ENCODE data around the gene COLQ.
"Not testable (repeated sequence)": the region's sequence is repeated elsewhere in the genome, so short reads cannot be mapped to it uniquely, and the experiment has no call there.

The COLQ gene

DNA sequence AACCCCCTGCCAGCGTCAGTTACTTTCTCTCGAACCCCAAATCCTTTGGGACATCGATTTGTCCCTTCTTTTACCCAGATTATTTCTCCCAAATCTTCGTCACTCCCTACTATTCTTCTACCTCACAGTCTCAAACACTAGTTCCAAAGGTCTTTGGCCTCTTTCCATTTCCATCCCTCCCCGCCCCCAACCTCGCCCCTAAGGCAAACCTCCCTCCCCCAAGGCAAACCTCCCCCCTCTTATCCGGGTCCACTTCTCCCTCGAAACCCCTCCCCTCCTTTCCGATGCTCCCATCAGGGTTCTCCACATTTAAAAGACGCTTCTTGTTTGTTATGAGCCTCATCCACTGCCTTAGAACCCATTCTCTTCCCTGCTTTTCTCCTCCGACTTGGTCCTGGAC lies 93.5 kb downstream of the COLQ start:
- peak overlapping the region; percentile 71 for H3K9ac ChIP-seq (ENCODE audit: low read length)
- no peaks in the 10 kb centered on the region for H3K9me3 ChIP-seq (ENCODE audit: control insufficient read depth, insufficient read depth, low read depth, low read length)
- peaks cover 43% of the 10 kb centered on the region for H3K36me3 ChIP-seq (ENCODE audit: control insufficient read depth, insufficient read depth, low read length)
- no peaks in the 10 kb centered on the region for H3K4me1 ChIP-seq (ENCODE audit: control insufficient read depth, insufficient read depth, low read length)
- H3K27me3 ChIP-seq (ENCODE audit: control insufficient read depth, insufficient read depth, low read length), result no peaks in the 10 kb centered on the region
- peak overlapping the region; percentile 82 for H3K4me3 ChIP-seq (ENCODE audit: low read depth, low read length)
- peak overlapping the region; percentile 11; the same call in 1 of the 2 replicates for H3K27ac ChIP-seq (ENCODE audit: low read depth, low read length)

GRCh38 chr3:15427182-15427880 lies 94.2 kb downstream of the COLQ start, which contains the start of the genes EAF1 and METTL6:
Gene EAF1 (plus strand): TSS chr3:15427598. CDS start chr3:15427780, 182 bp downstream.
Gene METTL6 (minus strand): TSS chr3:15427544. CDS start chr3:15426511, 1,033 bp downstream.
- Histone ChIP-seq H3K27ac (ENCODE audit: low read depth, low read length) (peak within 1 kb of the TSS; percentile 11; the same call in 1 of the 2 replicates), H3K4me3 (ENCODE audit: low read depth, low read length) (peak within 1 kb of the TSS; percentile 82), H3K9ac (ENCODE audit: low read length) (peak within 1 kb of the TSS; percentile 71), H3K4me1 (ENCODE audit: control insufficient read depth, insufficient read depth, low read length) (no peaks in the 10 kb centered on the region), H3K36me3 (ENCODE audit: control insufficient read depth, insufficient read depth, low read length) (peaks cover 47% of the 10 kb centered on the region), H3K27me3 (ENCODE audit: control insufficient read depth, insufficient read depth, low read length) (no peaks in the 10 kb centered on the region), H3K9me3 (ENCODE audit: control insufficient read depth, insufficient read depth, low read depth, low read length) (no peaks in the 10 kb centered on the region)

DNA sequence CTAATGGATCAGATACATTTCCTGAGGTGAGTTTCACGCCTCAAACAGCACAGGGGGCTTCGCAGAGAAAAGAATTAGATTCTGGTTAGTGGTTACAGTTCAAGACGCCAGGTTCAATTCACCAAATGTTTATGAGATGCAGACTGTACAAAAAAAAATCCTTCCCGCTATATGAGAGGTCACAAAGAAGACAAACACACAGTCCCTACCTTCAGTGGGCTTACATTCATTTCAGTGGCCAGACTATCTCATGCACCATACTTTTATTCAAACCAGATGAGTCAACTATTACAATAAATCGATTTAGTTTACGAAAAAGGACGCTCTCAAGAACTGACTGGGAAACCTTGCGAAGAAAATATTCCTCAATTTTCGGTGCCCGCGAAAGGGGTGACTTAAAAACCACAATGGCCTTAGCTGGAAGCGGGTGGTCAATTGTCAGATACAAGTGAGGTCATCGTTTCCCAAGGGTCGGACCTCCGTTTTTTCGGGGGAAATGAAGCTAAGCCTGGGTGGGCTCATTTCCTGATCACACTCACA lies 94.9 kb downstream of the COLQ start:
- Histone ChIP-seq H3K9me3 (ENCODE audit: control insufficient read depth, insufficient read depth, low read depth, low read length) (no peaks in the 10 kb centered on the region), H3K9ac (ENCODE audit: low read length) (peak overlapping the region; percentile 71), H3K36me3 (ENCODE audit: control insufficient read depth, insufficient read depth, low read length) (peaks cover 43% of the 10 kb centered on the region), H3K4me1 (ENCODE audit: control insufficient read depth, insufficient read depth, low read length) (no peaks in the 10 kb centered on the region), H3K4me3 (ENCODE audit: low read depth, low read length) (peak overlapping the region; percentile 82), H3K27me3 (ENCODE audit: control insufficient read depth, insufficient read depth, low read length) (no peaks in the 10 kb centered on the region), H3K27ac (ENCODE audit: low read depth, low read length) (peak overlapping the region; percentile 7; the same call in 1 of the 2 replicates)

- Histone ChIP-seq H3K9me3 (ENCODE audit: control insufficient read depth, insufficient read depth, low read depth, low read length) (no peaks in the 10 kb centered on the region), H3K4me1 (ENCODE audit: control insufficient read depth, insufficient read depth, low read length) (no peaks in the 10 kb centered on the region), H3K9ac (ENCODE audit: low read length) (no peak overlapping the region), H3K27me3 (ENCODE audit: control insufficient read depth, insufficient read depth, low read length) (no peaks in the 10 kb centered on the region), H3K36me3 (ENCODE audit: control insufficient read depth, insufficient read depth, low read length) (peaks cover 69% of the 10 kb centered on the region), H3K27ac (ENCODE audit: low read depth, low read length) (no peak overlapping the region), H3K4me3 (ENCODE audit: low read depth, low read length) (no peak overlapping the region)
Observed at GRCh38 chr3:15420871-15421270, 100.6 kb downstream of the COLQ start.

DNA sequence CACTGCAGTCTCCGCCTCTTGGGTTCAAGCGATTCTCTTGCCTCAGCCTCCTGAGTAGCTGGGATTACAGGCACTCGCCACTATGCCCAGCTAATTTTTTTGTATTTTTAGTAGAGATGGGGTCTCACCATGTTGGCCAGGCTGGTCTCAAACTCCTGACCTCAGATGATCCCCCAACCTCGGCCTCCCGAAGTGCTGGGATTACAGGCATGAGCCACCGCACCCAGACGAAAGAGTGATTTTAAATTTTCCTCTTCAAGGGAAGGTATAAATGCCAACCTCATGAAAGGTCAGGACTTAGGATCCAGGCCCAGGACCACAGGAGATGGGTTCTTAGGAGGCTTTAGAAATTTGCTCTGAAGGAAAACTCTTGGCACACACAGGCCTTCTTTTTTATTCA lies 110.5 kb downstream of the COLQ start:
- H3K9ac ChIP-seq (ENCODE audit: low read length); H3K27ac ChIP-seq (ENCODE audit: low read depth, low read length); H3K4me3 ChIP-seq (ENCODE audit: low read depth, low read length); H3K27me3 ChIP-seq (ENCODE audit: control insufficient read depth, insufficient read depth, low read length); H3K9me3 ChIP-seq (ENCODE audit: control insufficient read depth, insufficient read depth, low read depth, low read length); H3K4me1 ChIP-seq (ENCODE audit: control insufficient read depth, insufficient read depth, low read length): not testable (repeated sequence)
- H3K36me3 ChIP-seq (ENCODE audit: control insufficient read depth, insufficient read depth, low read length), result peaks cover 59% of the 10 kb centered on the region

DNA sequence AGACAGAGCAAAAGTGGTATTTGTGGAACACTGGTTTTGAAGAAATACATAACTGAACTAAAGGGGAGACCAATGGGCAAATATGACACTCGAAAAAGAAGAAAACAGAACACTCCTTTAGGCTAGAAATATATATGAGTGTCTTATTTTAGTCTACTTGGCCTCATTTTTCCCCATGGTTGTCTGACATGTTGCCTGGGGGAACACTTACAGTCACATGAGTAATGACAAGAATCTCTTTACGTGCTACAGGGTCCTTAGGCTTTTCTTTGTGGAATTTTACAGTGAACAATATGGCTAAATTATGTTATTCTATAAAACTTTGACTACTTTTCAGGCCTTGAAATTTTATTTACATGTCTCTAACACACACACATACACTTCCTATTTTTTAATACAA lies 111.7 kb downstream of the COLQ start:
- Histone ChIP-seq H3K36me3 (ENCODE audit: control insufficient read depth, insufficient read depth, low read length) (peaks cover 48% of the 10 kb centered on the region), H3K27me3 (ENCODE audit: control insufficient read depth, insufficient read depth, low read length) (no peaks in the 10 kb centered on the region), H3K27ac (ENCODE audit: low read depth, low read length) (no peak overlapping the region), H3K4me3 (ENCODE audit: low read depth, low read length) (no peak overlapping the region), H3K9me3 (ENCODE audit: control insufficient read depth, insufficient read depth, low read depth, low read length) (no peaks in the 10 kb centered on the region), H3K9ac (ENCODE audit: low read length) (no peak overlapping the region), H3K4me1 (ENCODE audit: control insufficient read depth, insufficient read depth, low read length) (no peaks in the 10 kb centered on the region)

DNA sequence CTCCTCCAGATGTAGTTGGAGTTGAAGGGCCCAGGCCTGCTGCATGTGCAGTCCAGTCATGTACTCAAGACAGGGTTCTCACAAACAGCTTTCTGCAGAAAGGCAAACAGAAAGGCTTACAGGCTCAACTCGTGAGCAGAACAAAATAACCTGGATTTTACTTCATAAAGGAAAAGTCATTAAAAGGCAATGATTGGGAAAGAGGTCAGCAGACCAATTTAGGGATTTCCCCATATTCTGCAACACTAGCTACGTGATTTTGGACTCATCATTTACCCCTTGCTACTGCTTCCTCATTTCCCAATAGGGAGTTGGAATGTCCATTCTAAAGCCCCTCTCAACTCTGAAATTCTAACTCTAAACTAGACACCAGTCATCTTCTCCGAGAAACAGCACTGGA lies 112.3 kb downstream of the COLQ start:
- no peak overlapping the region for H3K27ac ChIP-seq (ENCODE audit: low read depth, low read length)
- no peak overlapping the region for H3K9ac ChIP-seq (ENCODE audit: low read length)
- no peaks in the 10 kb centered on the region for H3K4me1 ChIP-seq (ENCODE audit: control insufficient read depth, insufficient read depth, low read length)

DNA sequence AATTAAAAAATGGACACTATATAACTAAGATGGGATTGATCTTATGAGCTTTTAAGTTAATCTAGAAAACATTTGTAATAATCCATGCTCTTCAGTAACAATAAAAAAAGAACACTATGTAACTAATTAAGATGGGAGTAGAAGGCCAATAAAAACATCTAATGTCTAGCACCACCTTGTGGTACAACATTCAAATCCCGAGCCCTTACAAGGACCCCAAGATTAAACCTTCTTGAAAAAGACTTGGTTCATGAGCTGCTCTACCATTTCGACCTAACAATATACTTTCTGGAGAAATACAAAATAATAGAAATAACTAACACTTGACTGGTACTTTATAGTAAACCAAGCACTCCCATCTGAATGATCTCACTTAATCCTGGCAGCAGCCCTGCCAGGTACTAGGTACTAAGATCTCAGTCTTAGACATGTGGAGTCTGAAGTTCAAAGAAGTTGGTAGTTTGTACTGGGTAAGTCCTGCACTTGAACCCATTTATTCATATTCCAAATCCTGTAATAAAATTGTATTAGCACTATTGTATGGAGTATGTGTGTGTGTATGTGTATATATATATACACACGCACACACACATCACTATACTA lies 116.0 kb downstream of the COLQ start:
- Histone ChIP-seq H3K9ac (ENCODE audit: low read length) (no peak overlapping the region), H3K27me3 (ENCODE audit: control insufficient read depth, insufficient read depth, low read length) (no peaks in the 10 kb centered on the region)

More for the DNA sequence above, 112.3 kb downstream of the COLQ start:
- Histone ChIP-seq H3K9me3 (ENCODE audit: control insufficient read depth, insufficient read depth, low read depth, low read length) (no peaks in the 10 kb centered on the region), H3K36me3 (ENCODE audit: control insufficient read depth, insufficient read depth, low read length) (peaks cover 42% of the 10 kb centered on the region), H3K4me3 (ENCODE audit: low read depth, low read length) (no peak overlapping the region), H3K27me3 (ENCODE audit: control insufficient read depth, insufficient read depth, low read length) (no peaks in the 10 kb centered on the region)

GRCh38 chr3:15404767-15405166 lies 116.7 kb downstream of the COLQ start:
- Histone ChIP-seq H3K27me3 (ENCODE audit: control insufficient read depth, insufficient read depth, low read length) (no peaks in the 10 kb centered on the region), H3K9ac (ENCODE audit: low read length) (no peak overlapping the region), H3K9me3 (ENCODE audit: control insufficient read depth, insufficient read depth, low read depth, low read length) (no peaks in the 10 kb centered on the region), H3K36me3 (ENCODE audit: control insufficient read depth, insufficient read depth, low read length) (peaks cover 7% of the 10 kb centered on the region; the same call in 1 of the 2 replicates), H3K4me3 (ENCODE audit: low read depth, low read length) (no peak overlapping the region), H3K27ac (ENCODE audit: low read depth, low read length) (no peak overlapping the region), H3K4me1 (ENCODE audit: control insufficient read depth, insufficient read depth, low read length) (no peaks in the 10 kb centered on the region)

More for the DNA sequence above, 116.0 kb downstream of the COLQ start:
- peaks cover 12% of the 10 kb centered on the region for H3K36me3 ChIP-seq (ENCODE audit: control insufficient read depth, insufficient read depth, low read length)
- no peak overlapping the region for H3K4me3 ChIP-seq (ENCODE audit: low read depth, low read length)
- H3K4me1 ChIP-seq (ENCODE audit: control insufficient read depth, insufficient read depth, low read length), result no peaks in the 10 kb centered on the region
- H3K27ac ChIP-seq (ENCODE audit: low read depth, low read length), result no peak overlapping the region
- no peaks in the 10 kb centered on the region for H3K9me3 ChIP-seq (ENCODE audit: control insufficient read depth, insufficient read depth, low read depth, low read length)

DNA sequence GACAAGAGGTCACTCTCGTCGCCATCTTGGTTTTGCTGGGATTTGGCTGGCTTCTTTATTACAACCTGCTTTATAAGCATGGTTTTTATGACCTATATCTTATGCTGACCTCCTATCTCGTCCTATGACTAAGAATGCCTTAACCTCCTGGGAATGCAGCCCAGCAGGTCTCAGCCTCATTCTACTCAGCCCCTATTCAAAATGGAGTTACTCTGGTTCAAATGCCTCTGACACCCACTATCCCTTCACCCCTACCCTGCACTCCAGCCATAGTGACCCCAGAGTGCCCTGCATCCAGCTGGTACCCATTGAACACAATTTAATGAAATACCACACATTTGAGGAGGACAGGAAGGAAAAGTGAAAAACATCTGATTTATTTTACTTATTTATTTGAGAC lies 117.5 kb downstream of the COLQ start:
- peaks cover 2% of the 10 kb centered on the region; the same call in 1 of the 2 replicates for H3K36me3 ChIP-seq (ENCODE audit: control insufficient read depth, insufficient read depth, low read length)
- no peak overlapping the region for H3K4me3 ChIP-seq (ENCODE audit: low read depth, low read length)
- no peak overlapping the region for H3K27ac ChIP-seq (ENCODE audit: low read depth, low read length)
- H3K27me3 ChIP-seq (ENCODE audit: control insufficient read depth, insufficient read depth, low read length), result no peaks in the 10 kb centered on the region
- H3K9ac ChIP-seq (ENCODE audit: low read length), result no peak overlapping the region
- H3K9me3 ChIP-seq (ENCODE audit: control insufficient read depth, insufficient read depth, low read depth, low read length), result no peaks in the 10 kb centered on the region
- no peaks in the 10 kb centered on the region for H3K4me1 ChIP-seq (ENCODE audit: control insufficient read depth, insufficient read depth, low read length)

- Histone ChIP-seq H3K4me3 (ENCODE audit: low read depth, low read length) (no peak overlapping the region), H3K9ac (ENCODE audit: low read length) (no peak overlapping the region), H3K27me3 (ENCODE audit: control insufficient read depth, insufficient read depth, low read length) (no peaks in the 10 kb centered on the region), H3K9me3 (ENCODE audit: control insufficient read depth, insufficient read depth, low read depth, low read length) (no peaks in the 10 kb centered on the region), H3K36me3 (ENCODE audit: control insufficient read depth, insufficient read depth, low read length) (no peaks in the 10 kb centered on the region; the same call in 1 of the 2 replicates), H3K27ac (ENCODE audit: low read depth, low read length) (no peak overlapping the region), H3K4me1 (ENCODE audit: control insufficient read depth, insufficient read depth, low read length) (no peaks in the 10 kb centered on the region)
Observed at GRCh38 chr3:15403495-15403894, 118.0 kb downstream of the COLQ start.

All from HUES6 (cell line).